HG02678 (cell line): Measurements from ENCODE around the gene DEFB123.

Experiments used
- ATAC-seq: cut with Tn5 transposase; IDR thresholded peaks from one replicate; pipeline ENCODE4 v1.9.1; 2021; ENCODE audit warnings: mild to moderate bottlenecking, moderate library complexity; ENCODE audit not compliant: unreplicated experiment

The DEFB123 gene

GRCh38 chr20:31473331-31474096 is 33.1 kb downstream of the DEFB123 start:
- no peak for ATAC-seq

GRCh38 chr20:31474097-31474436 is 33.6 kb downstream of the DEFB123 start:
- ATAC-seq = peak; percentile 60

GRCh38 chr20:31474758-31475427 is 34.5 kb downstream of the DEFB123 start, which contains the start of the genes DEFB124 and REM1:
DEFB124 (minus strand) TSS chr20:31475127; CDS start chr20:31473013, 2,114 bp downstream.
REM1 (plus strand) TSS chr20:31475288; CDS start chr20:31476446, 1,158 bp downstream.
- no peak for ATAC-seq

- no peak for ATAC-seq
Measured at GRCh38 chr20:31475472-31476293, 35.3 kb downstream of the DEFB123 start.

- ATAC-seq = no peak
Measured at GRCh38 chr20:31476294-31476585, 35.8 kb downstream of the DEFB123 start.

- ATAC-seq = no peak
Measured at GRCh38 chr20:31476643-31477215, 36.3 kb downstream of the DEFB123 start.

GRCh38 chr20:31484001-31484400 is 43.6 kb downstream of the DEFB123 start:
- ATAC-seq = no peak

- ATAC-seq = no peak
Measured at GRCh38 chr20:31485450-31486339, 45.3 kb downstream of the DEFB123 start.

- ATAC-seq = no peak
Measured at GRCh38 chr20:31488115-31488514, 47.7 kb downstream of the DEFB123 start.

- no peak for ATAC-seq
Measured at GRCh38 chr20:31489152-31489551, 48.7 kb downstream of the DEFB123 start.

GRCh38 chr20:31490752-31491151 is 50.3 kb downstream of the DEFB123 start:
- ATAC-seq = no peak

GRCh38 chr20:31494131-31494530 is 53.7 kb downstream of the DEFB123 start:
- no peak for ATAC-seq

- ATAC-seq = no peak
Measured at GRCh38 chr20:31496761-31497295, 56.4 kb downstream of the DEFB123 start.

- ATAC-seq = no peak
Measured at GRCh38 chr20:31497838-31498540, 57.6 kb downstream of the DEFB123 start.
